ENCODE results near the gene SYTL5.

DNA sequence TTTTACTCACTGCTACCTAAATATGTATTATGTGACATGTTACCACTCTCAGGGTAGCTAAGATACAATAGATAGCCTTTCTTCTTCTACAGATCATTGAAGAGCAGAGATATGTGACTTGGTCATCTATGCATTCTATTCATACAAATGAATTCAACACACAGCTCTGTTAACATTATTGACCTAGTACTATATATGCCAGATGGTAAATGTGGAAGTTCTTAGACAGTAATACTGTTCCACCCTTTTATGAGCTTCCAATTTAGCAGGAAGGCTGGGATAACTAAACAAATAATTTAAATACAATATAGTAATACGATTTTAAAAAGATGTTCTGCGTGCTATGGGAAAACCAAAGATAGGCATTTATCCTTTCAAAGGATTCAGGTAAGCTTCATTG is 76.0 kb downstream of the SYTL5 start:
- TF ChIP-seq CTCF (IDR thresholded peaks at IDR 0.05) = no peak
- TF ChIP-seq CEBPB (IDR thresholded peaks at IDR 0.05) = no peak
- no peak for TF ChIP-seq EP300 (IDR thresholded peaks at IDR 0.05)
- no peak for TF ChIP-seq POLR2A (IDR thresholded peaks at IDR 0.05; ENCODE audit: low read length)
- TF ChIP-seq JUNB (IDR thresholded peaks at IDR 0.05) = no peak

All from A549 (cell line).